HG03025 (cell line): ENCODE results near the gene CD83.

Source experiments
- ATAC-seq: cut with Tn5 transposase; IDR thresholded peaks from one replicate; pipeline ENCODE4 v1.9.1; 2021; ENCODE audit warnings: mild to moderate bottlenecking, moderate library complexity; ENCODE audit not compliant: unreplicated experiment, low FRiP score

The CD83 gene

DNA sequence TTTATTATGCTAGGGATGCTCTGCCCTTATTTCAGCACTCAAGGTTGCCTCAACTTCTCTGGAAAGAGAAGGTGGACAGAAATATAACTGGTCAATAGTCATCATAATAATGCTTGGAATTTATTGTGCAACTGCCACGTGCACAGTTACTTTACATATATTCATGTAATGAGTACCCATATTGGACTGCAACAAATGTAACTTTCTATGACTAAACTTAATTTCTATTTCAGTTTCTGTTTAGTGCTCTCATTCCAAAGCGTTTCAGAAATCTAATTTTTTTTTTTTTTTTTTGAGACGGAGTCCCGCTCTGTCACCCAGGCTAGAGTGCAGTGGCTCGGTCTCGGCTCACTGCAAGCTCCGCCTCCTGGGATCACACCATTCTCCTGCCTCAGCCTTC is 28.3 kb upstream of the CD83 start:
- no peak for ATAC-seq

DNA sequence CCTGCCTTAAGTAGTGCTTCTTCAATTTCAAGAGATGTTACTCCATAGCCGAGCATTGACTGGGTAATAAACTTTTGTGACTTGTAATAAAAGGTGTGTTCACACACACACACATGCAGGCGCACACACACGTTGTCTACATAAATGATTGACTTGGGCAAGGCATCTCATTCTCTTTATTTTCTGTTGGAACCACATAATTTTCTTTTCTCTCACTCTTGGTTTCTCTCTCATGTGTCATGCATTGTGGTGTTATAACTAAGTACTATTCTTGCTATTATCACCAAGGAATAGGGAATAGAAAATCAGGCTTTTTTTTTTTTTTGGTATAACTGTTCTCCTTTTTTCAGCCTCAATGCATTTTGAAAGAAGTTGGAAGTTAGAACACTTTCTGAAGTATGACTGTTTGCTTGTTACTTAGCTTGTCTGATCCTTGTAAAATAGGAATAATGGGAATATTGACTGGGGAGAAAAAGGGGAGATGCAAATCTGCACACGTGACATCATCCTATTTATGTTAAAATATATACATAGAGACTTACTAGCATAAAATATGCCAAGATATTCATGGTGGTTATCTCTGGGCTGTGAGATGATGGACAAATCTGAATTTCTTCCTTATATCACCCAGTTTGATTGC is 26.1 kb upstream of the CD83 start:
- ATAC-seq: no peak

DNA sequence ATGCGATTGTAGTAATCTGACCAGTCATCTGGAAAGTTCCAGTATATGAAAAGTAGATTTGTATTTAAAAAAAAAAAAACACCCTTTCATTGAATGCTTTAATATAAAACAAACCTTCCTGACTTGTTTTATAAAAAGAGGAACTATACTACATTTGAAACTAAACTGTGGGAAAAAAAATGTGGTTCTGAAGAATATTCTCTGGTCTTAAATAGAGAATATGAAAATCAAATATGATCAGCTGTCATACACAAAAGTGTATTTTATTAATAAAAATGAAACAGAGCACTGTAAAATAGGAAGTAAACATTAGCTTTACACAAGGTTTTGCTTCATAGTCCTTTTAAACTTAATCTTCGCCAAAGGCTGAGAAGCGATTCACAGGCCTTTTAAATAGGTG is 25.3 kb upstream of the CD83 start:
- no peak for ATAC-seq

DNA sequence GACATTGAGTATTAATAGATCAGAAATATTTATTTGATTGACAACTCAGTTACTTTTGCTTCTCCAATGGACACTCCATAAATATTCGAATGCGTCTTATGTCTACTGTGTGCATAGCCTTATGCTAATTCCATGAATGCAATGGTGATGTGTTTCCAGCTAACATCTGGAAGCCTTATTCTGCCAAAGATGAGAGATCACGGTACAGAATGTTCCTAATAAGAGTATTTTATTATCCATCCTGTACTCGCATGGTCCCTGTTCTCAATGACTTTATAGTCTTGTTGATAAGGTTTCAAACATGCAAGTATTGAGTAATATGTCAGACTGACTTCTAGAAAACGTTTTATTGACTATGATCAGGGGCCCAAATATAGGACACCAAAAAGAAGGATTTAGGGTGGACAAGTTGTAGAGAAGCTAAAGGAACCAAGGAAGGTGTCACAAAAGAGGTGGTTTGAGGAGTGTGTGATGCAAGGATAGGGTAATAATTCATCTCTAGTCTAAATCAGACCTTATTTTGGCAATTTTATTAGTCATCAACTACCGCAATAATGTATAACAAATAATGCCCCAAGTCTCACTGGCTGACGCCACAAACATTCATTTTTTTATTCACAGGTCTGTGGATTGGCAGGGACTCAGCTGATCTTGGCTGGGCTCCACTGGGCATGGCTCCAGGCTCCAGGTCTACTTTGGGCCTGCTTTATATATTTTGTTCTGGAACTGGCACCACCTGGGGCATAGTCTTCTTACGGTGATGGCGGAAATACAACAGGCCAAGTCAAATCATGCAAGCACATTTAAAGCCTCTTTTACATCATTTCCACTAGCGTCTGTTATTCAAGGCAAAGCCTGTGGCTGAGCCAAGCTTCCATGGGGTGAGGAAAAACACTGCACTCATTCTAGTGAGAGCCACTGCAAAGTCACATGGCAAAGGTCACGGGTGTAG is 24.5 kb upstream of the CD83 start:
- ATAC-seq: no peak

DNA sequence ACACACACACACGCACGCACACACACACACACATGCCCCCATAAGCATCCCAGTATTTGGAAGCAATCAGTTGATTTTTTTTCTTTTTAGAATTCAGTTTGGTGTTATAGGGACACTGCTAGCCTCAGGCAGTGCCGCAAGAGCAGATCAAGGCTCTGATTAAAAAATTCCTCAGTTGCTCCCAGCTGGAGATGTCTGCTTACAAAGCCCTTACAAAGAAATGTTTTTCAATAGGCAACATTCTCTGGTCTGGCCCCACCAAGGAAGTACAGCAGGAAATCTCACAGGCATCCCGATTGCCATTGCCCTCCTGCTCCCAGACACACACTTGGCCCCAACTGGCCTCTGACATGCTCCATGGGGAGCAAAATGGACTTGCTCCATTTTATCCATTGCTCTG is 22.9 kb upstream of the CD83 start:
- no peak for ATAC-seq

DNA sequence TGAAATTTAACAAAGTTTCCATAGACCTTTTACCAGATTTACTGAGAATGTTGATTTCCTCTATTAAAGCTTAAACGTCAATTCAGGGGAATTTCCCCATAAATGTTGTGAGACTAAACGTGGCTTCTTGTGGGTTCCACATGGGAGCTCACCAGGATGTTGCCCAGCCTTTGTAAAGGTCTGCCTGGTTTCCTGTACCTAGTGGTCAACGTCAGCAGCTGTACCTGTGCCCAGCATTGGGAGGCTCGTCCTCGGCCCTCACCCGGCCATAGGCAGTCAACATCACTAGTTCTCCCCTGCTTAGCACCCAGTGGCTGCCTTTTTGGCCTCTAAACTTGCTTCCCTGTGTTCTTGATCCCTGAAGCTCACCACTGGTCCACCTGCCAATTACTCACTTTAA is 22.1 kb upstream of the CD83 start:
- no peak for ATAC-seq

DNA sequence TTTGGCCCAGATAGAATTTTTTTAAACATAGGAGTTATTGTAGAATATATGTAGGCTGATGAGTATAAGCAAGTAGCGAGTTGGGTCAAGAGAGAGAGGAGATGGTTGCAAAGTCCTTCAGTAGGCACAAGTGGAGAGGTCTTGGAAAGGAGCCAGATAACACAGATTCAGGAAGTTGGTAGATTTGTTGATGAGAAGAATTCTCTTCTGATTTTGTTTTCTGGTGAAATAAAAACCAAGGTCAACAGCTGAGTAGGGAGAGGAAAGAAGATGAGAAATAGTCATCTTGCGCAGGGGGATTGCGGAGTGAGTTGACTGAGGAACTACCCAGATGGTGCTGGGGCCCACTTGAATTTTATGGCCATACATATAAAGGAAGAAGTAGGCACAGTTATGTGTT is 17.4 kb upstream of the CD83 start:
- no peak for ATAC-seq

DNA sequence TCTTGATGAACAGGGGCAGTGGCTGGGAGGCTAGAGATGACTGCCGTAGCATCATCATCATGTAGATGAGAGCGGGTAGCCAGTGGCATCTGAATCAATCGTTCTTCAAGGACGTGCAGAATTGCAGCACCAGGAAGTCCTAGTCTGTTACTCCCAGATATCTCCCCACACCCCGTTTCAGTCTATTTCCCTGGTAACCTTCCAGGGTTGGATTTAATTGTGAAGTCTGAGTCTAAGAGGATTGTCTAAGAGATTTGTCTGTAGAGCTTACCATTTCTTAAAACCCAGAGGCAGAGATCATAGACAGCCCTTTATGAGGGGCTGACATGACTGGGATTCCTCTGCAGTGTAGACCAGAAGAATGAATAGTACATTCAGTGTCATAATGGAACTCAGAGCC is 16.6 kb upstream of the CD83 start:
- no peak for ATAC-seq

DNA sequence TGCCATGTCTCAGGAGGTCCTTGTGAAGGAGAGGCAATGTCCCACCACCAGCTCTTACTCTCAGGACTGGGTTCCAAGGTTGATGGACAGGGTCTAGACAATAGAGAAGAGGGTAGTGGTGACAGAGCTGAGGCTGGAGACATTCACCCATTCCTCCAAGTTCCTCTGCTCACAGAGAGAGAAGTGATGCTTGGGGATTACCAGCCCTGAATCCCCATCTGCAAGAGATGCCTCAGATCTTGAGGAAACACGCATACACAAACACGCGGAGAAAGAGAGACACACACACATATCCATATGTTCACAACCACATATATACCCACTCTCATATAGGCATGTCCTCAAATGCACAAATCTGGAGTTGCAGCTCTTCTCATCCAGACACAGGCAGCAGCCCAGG is 15.2 kb upstream of the CD83 start:
- ATAC-seq: no peak

DNA sequence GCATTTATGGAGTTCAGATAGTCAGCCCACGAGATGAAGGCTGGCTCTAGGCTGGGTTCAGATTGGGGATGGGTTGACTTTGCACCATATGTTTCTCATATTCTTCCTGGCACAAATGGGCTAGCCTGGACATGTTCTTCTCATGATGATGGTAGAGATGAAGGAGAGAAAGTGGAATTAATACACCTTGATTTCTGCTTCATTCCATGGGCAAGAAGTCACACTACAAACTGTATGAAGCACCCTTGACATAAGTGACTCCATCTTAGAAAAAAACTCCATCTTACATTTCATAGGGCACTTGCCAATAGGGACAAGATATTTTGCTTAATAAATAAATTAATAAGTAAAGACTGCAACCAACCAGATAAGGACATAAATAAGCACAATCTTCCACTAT is 12.0 kb upstream of the CD83 start:
- no peak for ATAC-seq

DNA sequence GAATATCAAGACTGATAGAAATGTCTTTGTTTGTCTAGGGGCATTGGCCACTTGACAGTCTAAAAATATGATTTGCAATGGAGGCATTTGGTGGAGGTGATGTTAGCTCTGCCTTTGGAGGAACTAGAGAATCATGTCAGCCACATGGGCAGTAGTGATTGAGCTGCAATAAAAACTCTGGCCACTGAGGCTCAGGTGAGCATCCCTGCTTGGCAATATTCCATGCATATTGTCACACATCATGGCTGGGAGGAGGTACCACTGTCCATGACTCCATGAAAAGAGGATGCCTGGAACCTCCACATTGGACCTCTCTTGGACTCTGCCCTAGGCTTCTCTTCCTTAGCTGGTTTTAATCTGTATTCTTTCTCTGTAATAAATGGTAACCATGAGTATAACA is 10.6 kb upstream of the CD83 start:
- ATAC-seq: no peak

DNA sequence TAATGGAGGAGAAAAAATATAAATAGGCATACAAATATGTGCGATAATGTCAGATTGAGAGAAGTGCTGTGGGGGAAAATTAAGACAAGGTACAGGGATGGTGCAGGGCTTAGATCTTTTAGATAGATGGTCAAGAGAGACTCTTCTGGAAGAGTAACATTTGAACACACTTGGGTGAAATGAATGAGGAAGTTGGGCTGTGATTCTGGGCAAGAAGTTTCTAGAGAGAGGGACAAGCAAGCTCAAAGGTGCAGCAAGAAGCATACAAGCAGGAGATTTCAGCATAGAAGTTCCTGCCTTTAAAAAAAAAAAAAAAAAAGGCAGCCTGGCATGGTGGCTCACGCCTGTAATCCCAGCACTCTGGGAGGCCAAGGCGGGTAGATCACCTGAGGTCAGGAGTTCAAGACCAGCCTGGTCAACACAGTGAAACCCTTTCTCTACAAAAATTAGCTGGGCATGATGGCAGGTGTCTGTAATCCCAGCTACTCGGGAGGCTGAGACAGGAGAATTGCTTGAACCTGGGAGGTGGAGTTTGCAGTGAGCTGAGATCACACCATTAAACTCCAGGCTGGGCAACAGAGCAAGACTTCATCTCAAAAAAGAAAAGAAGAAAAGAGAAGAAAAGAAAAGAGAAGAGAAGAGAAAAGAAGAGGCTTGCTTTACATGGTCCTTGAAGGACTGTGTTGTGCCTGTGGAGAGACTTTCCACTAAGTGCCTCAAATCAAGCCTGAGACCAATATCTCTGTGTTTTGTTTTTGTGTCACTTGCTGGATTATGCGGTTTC is 9.7 kb upstream of the CD83 start:
- ATAC-seq: no peak

DNA sequence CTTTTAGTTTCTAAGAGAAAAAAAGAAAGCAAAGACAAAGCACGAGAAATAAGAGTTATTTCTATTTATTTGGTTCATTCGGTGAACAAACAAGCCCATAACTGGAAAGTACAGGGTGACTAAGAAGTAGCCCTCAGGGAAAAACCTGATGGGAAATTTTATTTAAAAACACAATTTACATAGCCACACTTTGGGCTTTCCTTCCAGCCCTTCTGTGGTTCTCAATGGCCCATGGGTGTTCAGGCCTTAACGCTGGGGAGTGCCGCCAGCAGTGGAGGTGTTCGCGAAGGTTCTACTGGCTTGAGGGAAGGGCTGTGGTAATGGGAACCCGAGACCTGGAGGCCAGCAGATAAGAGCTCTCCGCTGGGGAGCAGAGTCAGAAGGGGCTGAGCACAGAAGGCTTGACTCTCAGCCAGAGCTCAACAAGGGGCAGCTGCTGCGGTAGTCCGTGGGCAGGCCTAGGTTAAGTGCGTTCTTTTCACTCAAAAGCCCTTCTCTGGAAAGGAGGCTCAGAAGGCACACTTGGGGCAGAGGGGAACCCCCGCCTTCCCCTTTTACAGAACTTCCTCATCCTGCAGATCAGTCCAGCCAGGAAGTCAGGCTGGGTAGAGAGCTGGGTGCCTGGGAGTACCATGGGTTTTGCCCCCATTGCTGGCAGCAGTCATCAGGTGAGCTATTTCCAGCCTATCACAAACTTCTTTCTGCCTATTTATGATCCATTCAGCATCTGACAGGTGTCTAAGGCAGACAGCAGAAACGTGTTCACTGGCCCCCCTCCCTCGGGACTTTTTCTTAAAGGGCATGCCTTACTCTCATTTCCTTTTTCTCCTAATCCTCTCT is 8.8 kb upstream of the CD83 start:
- ATAC-seq: peak; percentile 38

DNA sequence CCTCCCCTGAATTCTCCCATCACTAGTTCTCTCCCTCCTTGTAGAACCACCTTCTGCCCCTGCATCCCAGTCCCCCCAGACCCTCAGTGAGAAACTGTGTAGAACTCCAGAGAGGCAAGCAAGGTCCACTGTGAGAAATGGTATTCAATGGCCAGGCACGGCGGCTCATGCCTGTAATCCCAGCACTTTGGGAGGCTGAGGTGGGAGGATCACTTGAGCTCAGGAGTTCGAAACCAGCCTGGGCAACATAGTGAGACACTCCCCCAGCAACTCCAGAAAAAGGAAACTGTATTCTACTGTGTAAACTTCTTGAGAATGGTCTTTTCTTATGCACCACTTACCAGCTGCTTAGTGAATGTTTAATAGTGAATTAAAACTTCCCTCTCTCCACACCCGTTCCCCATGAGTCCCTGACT is 8.2 kb upstream of the CD83 start:
- ATAC-seq: peak; percentile 11

DNA sequence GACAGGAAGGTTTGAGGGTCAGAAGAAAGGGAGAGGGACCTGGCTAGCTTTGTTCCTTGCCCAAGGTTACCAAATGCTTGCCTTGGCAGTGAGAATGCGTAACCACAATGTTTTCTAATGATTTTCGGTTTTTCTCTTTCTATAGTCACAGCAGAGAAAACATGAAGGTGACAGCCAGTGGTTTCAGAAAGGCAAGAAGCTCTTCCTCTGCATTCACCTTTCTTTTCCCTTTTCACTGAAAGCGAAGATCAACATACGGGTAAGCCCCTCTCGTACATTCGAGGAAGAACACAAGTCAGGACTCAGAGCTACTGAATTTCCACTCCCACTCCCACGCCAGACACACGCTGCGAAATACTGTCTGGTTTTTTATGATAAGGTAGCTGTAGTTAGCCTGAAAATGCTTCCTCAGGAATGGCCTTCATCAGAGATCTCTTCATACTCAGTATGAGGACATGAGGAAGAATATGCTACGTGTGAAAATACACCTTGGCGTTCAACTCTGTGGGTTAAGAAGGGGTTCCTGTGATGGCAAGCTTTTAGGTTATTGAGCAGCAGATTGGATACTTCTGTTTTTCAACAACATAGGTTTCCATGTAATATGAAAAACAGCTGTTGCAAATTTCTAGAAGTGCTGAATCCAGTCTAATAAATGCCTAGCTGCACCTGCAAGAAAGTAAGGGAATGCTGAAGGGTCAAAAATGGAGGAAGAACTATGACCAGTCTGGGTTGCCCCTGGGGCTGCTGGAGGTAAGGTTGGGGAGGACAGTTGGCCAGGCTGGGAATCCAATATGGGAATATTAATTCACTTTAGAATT is 7.4 kb upstream of the CD83 start:
- peak; percentile 62 for ATAC-seq

DNA sequence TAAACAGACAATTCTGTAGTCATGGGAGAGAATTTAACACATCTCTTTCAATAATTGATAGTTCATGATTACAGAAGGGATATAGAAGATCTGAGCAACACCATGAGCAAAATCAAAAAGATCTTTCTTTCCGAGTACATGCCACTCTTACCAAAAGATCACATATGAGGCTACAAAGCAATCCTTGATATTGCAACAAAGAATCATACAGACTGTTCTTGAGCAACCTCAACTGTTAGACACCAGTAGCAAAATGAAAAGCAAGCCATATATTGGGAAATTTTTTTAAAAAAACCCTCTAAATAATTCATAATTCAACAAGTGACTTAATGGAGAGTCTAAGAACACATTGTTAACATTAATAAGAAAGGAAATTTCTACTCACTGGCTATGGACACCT is 3.6 kb upstream of the CD83 start:
- ATAC-seq: no peak

DNA sequence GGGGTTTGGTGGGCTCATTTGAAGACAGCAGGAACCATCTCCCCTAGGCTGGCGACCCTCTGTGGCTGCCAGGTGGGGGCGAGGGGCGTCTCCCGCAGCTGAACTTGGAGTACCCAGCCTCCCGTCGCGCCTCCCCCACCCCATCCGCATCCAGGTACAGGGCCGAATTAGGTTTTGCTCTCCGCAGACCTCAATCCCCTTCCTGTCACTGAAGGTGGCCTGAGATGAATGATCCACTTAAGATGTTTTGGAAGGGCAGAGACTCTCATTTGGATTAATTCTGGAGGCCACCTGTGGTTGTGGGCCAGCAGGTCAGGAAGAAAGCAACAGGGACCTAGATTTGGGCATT is 493 bp downstream of the CD83 start:
- no peak for ATAC-seq

DNA sequence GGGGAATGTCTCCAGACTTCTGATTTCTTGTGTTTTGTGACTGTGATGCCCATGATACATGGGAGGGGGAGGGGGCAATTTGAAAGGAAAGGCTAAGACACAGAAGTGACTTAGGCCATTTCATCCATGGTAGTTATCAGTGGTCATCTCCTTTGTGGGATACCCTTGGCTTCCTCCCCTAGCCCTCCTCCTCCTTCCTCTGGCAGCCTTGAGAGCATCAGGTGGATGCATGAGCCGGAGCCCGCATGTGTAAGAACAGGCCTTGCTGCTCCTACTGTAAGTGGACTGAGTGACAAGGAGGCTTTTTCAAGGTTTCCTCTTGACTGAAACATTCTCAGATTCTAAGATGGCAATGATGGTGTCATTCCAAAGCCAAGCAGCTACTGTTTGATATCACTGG is 874 bp downstream of the CD83 start:
- ATAC-seq: no peak

DNA sequence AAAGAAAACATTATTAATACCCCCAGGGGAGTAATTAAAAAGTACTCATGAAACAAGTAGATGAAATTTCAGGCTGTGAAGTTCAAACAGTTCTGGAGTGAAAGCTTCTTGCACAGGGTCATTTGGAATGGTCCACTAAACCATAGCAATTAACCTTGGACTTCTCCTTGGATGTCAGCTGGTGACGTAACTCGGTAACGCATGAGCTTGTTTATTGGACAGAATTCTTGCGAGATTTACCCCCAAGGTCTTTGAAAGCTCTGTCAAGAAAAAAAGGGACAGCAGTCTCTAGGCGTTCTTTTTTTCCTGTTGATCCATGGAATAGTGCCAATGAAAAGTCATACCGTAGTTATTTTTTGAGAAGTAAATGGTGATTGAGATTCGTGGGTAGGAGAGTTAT is 2.2 kb downstream of the CD83 start:
- no peak for ATAC-seq

DNA sequence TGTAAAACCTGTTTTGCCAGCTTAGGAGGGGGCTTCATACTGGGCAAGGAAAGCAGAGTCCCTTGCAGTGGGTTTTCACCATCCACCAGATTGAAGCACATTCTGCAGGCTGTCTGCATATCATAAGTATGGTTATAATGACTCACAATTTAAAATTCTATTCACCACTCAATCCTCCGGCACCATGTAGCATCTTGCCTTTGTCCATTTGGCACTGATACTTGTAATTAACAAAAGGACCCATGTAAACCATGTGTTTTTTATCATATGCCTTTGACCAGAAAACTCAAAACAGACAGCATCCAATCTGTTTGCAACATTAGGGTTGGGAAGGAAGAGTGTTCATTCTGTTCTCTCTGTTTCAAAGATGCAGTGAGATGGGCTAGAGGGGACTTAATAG is 3.0 kb downstream of the CD83 start:
- no peak for ATAC-seq
